ENCODE data around the gene CLMP.

Gene CLMP

DNA sequence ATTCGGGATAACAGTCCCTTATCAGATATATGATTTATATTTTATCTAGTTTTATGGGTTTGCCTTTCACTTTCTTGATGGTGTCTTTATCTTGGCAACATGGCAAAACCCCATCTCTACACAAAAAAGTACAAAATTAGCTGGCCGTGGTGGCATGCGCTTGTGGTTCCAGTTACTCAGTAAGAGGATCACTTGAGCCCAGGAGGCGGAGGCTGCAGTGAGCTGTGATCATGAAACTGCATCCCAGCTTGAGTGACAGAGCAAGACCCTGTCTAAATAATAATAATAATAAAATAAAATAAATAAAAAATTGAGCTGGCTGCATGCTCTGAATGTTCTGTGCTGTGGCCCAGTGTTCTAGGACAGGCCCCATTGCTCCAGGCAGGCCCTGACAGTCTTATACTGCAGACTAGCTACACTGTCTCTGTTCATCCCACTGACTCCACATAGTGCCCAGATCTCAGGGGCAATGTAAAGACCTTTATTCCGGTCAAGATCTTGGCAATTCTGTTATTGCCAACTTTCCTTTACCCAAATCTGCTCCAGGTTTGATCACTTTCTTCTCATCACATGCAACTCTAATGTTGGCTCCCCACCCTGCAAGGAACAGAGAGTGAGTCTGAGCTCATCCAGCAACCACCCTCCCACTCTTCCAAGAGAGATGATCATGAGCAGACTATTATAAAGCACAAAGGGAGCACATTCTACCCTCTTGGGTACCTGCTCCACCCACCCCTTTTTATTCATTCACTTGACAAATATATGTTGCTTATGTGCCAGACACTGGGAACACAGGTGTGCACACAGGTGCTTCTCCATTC, 141.9 kb downstream of the CLMP start:
- DNase-seq = no peak

DNA sequence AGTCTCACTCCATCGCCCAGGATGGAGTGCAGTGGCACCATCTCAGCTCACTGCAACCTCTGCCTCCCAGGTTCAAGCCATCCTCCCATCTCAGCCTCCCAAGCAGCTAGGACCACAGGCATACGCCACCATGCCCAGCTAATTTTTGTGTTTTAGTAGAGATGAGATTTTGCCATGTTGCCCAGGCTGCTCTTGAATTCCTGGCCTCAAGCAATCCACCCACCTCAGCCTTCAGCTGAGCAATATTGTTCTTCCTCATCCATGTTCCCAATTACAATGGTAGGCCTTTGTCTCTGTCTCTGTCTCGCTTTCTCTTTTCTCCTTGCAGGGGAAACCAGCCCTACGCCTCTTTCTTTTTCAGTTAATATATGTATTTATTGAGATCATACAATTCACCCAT, 143.4 kb downstream of the CLMP start:
- DNase-seq = no peak

DNA sequence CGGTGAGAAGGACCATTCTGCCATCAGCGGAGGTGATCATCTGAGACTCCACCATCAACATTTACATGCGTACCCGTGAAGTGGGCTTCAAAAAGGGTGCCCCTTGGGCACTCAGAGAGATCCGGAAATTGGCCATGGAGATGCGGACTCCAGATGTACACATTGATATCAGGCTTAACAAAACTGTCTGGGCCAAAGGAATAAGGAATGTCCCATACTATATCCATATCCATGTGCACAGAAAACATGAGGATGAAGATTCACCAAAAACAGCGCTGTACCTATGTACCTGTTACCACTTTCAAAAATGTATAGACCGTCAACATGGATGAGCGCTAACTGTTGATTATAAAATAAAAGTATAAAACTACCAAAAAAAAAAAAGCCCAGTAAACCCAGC, 143.9 kb downstream of the CLMP start:
- DNase-seq = no peak

DNA sequence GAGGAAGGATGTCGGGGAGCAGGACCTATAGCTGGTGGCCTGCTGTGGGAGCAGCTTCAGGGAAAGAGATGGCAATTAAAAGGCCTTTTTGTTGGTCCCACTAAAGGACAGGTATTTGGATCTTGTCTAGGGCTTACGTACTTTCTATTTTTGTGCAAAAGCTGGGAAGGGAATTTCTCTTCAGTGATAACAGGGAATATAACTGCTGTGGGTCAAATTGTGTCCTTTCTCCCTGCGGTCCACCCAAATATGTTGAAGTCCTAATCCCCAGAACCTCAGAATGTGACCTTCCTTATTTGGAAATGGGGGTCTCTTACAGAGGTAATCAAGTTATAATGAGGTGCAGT, 147.1 kb downstream of the CLMP start:
- no peak for DNase-seq

DNA sequence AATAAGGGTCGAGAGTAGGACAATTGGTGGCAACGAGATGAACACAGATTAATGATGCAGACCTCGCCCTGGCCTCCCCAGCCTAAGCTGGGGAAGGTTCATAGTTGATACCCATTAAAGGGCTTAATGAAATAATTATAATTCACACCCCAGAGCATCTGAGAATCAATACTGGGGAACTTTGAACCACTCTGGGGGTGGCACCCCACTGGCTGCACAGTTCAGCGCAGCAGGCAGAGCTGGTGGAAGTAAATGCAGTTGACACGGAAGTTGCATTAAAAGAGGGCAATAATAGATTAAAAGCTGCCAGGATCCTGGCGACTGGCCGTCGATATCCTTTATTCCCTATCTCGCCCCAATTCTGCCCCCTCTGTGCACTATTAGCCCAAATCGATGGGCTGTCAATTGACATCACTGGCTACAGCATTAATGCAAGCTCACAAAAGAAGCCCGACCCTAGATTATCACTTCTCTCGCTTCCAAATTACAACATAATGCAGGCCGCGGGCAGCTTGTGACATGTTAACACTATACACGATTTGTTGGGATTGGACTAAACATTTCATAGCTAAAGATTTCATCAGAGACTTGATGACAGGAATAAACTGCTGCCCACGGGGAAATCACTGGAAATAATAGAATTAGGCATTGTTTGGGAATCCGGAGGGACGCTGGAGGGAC, 147.6 kb downstream of the CLMP start:
- no peak for DNase-seq

DNA sequence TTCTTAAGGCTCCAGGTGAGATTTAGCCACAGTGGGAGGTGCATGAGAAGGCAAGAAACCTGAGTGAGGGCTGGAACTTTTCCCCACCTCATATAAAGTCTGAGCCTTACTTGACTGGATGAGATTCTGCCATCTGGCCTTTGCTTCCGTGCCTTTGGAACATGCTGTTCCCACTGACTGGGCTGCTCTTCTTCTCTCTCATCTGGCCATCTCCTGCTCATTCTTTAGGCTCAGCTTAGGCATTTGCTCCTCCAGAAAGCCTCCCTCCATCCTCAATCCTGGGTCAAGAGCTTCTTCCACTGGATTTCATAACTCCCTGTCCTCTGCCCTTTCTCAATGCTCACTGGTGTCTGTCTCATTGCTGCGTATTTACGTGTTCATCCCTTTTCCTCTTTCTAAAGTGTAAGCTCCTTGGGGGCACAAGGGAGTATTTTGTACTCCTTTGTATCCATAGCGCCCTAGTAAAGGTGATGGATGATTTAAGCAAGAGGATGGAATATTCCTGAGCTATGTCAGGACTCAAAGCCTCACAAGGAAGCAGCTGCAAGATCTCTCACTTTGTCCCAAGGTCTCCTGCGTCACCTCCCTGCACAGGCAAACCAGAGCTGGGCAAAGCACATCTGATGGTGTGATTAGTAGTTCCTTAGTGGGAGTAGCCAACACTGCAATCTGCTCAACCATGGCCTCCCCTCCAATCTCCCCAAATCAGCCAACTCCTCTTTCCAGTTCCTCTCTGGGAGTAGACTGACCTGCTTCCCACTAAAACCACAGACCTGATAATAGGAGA, 148.4 kb downstream of the CLMP start:
- no peak for DNase-seq

DNA sequence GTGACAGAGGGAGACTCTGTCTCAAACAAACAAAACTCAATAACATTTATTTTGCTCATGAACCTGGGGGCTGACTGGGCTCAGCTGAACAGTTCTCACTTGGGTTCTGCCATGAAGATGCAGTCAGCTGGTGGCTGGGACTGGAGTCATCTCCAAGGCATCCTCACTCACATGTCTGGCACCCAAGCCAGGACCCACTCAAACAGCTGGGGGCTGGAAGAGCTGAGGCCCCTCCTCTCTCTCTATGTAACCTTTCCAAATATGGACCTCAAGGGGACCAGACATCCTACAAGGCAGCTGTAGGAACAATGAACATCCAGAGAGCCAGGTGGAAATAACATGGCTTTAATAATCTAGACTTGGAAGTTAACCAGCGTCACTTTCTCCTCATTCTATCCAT, 149.9 kb downstream of the CLMP start:
- no peak for DNase-seq

DNA sequence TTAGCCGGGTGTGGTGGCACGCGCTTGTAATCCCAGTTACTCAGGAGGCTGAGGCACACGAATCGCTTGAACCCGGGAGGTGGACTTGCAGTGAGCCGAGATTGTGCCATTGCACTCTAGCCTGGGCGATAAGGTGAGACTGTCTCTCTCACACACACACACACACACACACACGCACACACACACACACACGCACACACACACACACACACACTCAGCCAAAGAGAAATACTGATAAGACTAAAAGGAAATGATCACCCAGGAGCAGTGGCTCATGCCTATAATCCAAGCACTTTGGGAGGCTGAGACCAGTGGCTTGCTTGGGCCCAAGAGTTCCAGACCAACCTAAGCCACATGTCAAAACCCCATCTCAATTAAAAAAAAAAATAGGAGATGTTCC, 153.9 kb downstream of the CLMP start:
- DNase-seq = no peak

DNA sequence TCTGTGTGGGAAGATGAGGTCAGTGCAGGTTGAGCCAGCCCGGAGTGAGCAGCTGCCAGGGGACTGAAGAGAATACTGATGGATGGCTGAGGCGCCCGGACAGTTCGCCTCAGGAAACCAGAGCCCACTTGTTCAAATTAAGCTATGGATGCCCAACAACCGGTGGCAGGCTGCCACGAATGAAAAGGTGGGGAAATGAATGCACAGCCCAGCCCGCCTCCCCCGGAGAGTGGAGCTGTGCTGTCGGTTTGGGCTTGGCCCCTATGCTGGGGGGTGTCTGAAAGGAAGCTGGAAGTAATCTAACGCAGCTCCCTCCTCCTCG, 155.0 kb downstream of the CLMP start:
- no peak for DNase-seq

DNA sequence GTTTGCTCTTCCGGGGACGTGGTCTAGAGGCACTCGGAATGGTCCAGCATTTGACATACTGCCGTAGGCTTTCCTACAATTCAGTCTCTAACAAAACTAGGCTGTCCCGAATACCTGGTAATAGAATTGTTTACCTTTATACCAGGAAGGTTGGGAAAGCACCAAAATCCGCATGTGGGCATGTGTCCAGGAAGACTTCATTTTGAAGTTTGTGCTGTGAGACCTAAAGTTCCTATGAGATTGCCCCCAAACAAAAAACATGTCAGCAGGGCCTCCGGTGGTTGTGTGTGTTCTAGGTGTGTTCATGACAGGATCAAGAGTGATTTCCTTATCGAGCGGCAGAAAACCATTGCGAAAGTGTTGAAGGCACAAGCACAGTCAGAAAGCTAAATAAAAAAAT, 159.2 kb downstream of the CLMP start:
- DNase-seq = no peak

DNA sequence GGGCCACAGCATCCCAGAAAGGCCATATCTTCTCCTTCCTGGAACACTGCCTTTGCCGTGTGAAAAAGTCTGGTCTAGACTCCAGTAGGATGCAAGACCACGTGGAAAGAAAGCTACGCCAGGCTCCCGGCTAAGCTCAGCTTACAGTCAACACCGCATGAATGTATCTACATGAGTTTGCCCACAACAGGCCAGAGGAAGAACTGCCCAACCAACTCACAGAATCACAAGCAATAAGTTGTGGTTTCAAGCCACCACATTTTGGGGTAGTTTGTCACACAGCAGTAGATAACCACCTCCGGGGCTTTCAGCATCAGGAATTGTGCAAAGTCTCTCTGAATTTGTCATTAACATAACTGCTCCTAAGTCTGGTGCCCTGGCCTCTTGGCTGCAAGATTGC, 160.5 kb downstream of the CLMP start:
- DNase-seq = no peak

DNA sequence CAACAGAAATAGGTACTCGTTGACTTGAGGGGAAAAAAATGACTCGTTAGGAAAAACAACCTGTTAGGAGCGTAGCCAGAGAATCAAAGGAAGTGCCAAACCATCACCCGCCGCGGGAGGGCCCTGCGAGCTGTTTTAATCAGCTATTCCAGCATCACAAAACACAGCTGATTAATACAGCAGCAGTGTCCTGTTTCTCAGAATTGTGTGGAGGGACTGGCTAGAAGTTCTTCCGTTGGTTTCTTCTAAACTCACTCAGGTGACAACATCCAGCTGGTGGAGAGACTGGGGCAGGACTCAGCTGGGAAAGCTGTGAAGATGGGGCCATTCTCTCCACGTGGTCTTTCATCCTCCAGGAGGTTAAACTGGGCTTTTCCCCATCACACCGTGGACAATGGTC, 161.2 kb downstream of the CLMP start:
- no peak for DNase-seq

DNA sequence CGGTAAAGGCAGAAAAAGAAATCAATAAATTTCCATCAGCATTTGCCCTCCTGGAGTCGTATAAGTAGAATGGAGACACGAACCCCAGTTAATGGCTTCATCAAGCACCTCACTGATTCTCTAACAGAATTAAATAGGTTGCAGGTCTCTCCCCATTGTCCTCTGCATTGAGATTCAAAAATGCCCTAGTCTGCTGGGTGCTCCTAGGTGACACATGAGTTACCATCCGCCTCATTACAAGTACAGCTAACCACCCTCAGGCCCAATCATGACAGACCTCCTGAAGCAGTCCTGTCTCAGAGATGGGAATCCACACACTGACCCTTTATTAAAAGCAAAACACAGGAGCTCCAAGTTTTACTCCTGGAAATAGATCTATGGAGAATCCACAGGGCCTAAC, 164.5 kb downstream of the CLMP start:
- no peak for DNase-seq

DNA sequence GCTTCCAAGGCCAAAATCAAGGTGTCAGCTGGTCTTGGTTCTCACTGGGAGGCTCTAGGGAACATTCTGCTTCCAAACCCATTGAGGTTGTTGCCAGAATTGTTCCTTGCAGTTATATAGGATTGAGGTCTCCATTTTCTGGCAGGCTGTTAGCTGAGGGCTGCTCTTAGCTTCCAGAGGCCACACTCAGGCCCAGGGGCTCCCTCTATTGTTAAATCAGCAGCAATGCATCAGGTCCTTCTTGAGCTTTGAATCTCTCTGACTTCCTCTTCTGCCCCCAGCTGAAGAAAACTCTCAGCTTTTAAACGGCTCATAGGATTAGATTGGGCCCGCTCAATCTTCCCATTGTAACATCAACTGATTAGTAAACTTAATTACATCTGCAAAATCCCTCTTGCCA, 174.1 kb downstream of the CLMP start:
- peak; percentile 44 for DNase-seq
